Measurements from ENCODE around the gene DTX1. TPM values are rescaled to one million over a fixed set of nuclear protein-coding genes. Genes with fewer than 3 reads are reported as not detected.

DTX1 gene
- total RNA-seq, 4 donors from 2014 or later, result 3.1 to 33.8 (median 5.3) TPM

DNA sequence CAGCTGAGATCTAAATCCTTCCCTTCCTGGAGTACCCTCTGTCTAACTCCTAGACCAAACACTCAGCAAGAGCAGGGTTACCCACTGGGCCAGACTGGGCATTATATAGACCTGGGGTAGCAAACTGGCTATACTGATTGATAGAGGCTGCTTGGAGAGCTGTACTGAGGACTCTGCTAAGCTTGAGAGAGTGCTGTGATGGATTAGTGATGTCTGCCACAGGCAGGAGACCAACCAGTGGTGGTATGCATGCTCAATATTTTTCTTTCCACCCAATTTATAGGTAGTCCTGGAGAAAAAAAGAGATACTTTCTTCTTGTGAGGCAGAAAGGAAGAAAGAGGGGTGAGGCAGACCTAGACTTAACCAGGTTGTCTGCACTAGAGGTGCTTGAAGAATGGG, 33.3 kb downstream of the DTX1 start:
- Histone ChIP-seq H3K9me3 (no peaks in the 10 kb centered on the region), H3K27ac (peak overlapping the region in 3 of 4 donors; percentile 50 to 70 (median 52)), H3K36me3 (no peaks in the 10 kb centered on the region), H3K27me3 (no peaks in the 10 kb centered on the region), H3K4me3 (no peak overlapping the region), H3K4me1 (peaks cover 0 to 54% (median 17%) of the 10 kb centered on the region in 4 donors)
- TF ChIP-seq, protein P1, sequence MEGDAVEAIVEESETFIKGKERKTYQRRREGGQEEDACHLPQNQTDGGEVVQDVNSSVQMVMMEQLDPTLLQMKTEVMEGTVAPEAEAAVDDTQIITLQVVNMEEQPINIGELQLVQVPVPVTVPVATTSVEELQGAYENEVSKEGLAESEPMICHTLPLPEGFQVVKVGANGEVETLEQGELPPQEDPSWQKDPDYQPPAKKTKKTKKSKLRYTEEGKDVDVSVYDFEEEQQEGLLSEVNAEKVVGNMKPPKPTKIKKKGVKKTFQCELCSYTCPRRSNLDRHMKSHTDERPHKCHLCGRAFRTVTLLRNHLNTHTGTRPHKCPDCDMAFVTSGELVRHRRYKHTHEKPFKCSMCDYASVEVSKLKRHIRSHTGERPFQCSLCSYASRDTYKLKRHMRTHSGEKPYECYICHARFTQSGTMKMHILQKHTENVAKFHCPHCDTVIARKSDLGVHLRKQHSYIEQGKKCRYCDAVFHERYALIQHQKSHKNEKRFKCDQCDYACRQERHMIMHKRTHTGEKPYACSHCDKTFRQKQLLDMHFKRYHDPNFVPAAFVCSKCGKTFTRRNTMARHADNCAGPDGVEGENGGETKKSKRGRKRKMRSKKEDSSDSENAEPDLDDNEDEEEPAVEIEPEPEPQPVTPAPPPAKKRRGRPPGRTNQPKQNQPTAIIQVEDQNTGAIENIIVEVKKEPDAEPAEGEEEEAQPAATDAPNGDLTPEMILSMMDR (IDR thresholded peaks at IDR 0.05), result no peak
- TF ChIP-seq POLR2A (IDR thresholded peaks at IDR 0.05), result no peak
- DNase-seq, result no peak

DNA sequence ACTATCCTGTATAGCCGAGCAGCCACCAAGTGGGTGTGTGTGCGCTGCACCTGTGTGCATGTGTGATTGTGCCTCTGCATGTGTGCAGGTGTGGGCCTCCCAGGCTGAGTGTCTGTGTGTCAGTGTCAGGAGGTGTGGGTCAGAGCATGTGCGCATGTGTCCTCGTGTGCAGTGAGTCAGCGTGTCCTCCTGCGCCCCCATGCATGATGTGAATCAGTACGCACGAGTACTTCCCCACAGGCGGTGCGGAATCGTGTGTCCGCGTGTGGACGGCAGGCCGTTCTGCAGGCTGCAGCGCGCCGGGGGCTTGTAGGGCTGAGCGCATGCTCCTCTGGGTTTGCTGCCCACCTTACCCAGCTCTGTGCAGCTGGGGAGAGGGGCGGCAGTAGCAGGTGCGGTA, 34.2 kb downstream of the DTX1 start:
- peaks cover 0 to 45% (median 13%) of the 10 kb centered on the region in 4 donors for H3K4me1 ChIP-seq
- DNase-seq, result peak in 1 of 3 donors; percentile 41
- H3K4me3 ChIP-seq, result no peak overlapping the region
- peak overlapping the region in 1 of 4 donors; percentile 42 for H3K27ac ChIP-seq
- H3K9me3 ChIP-seq, result no peaks in the 10 kb centered on the region
- TF ChIP-seq, protein P1 (IDR thresholded peaks at IDR 0.05), result no peak
- TF ChIP-seq POLR2A (IDR thresholded peaks at IDR 0.05), result no peak
- no peaks in the 10 kb centered on the region for H3K27me3 ChIP-seq
- H3K36me3 ChIP-seq, result no peaks in the 10 kb centered on the region

DNA sequence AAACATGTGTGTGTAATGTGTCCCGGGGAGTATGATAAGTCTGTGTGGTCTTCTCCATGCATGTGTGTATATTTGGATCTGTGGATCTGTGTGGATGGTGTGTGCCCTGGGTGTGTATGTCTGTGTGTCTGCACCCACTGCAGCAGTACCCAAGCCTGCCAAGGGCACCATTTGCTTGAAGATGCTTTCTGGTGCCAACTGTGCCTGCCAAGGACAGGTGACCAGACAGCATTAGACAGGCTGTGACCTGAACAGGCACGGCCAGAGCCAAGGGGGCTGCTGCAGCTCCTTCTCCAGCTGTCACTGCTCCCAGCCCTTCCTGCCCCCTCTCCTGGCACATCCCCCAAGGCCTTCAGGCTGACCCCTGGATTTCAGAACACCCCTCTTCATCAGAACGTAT, 35.0 kb downstream of the DTX1 start:
- H3K27ac ChIP-seq, result peak overlapping the region in 1 of 4 donors; percentile 42
- H3K9me3 ChIP-seq, result no peaks in the 10 kb centered on the region
- no peak for DNase-seq
- peaks cover 0 to 38% (median 9%) of the 10 kb centered on the region in 4 donors for H3K4me1 ChIP-seq
- H3K36me3 ChIP-seq, result no peaks in the 10 kb centered on the region
- no peak for TF ChIP-seq POLR2A (IDR thresholded peaks at IDR 0.05)
- TF ChIP-seq, protein P1 (IDR thresholded peaks at IDR 0.05), result no peak
- H3K27me3 ChIP-seq, result no peaks in the 10 kb centered on the region
- no peak overlapping the region for H3K4me3 ChIP-seq

- H3K4me3 ChIP-seq, result peak overlapping the region in 1 of 4 donors; percentile 8
- no peaks in the 10 kb centered on the region for H3K9me3 ChIP-seq
- H3K27me3 ChIP-seq, result no peaks in the 10 kb centered on the region
- H3K27ac ChIP-seq, result peak overlapping the region in 1 of 4 donors; percentile 44
- no peaks in the 10 kb centered on the region for H3K36me3 ChIP-seq
- TF ChIP-seq, protein P1 (IDR thresholded peaks at IDR 0.05), result no peak
- TF ChIP-seq POLR2A (IDR thresholded peaks at IDR 0.05), result no peak
- peaks cover 0 to 28% (median 4%) of the 10 kb centered on the region in 4 donors for H3K4me1 ChIP-seq
- peak; percentile 66 to 77 (median 72) for DNase-seq
Measured at GRCh38 chr12:113092607-113093408, 36.3 kb downstream of the DTX1 start.

GRCh38 chr12:113093409-113094101, 37.0 kb downstream of the DTX1 start:
- H3K4me3 ChIP-seq, result no peak overlapping the region
- no peaks in the 10 kb centered on the region for H3K36me3 ChIP-seq
- peaks cover 0 to 27% (median 7%) of the 10 kb centered on the region in 4 donors for H3K4me1 ChIP-seq
- peak overlapping the region in 1 of 4 donors; percentile 44 for H3K27ac ChIP-seq
- H3K27me3 ChIP-seq, result no peaks in the 10 kb centered on the region
- no peak for TF ChIP-seq POLR2A (IDR thresholded peaks at IDR 0.05)
- TF ChIP-seq, protein P1 (IDR thresholded peaks at IDR 0.05), result no peak
- DNase-seq, result no peak
- H3K9me3 ChIP-seq, result no peaks in the 10 kb centered on the region
